Ovary (tissue), 3 donors: ENCODE results near the gene TMEM132D.

ENCODE experiments used
- CTCF ChIP-seq, 3 donors: fragments of 450-650 bp in 2 of 3; fragments of 200-600 bp in 1 of 3; IDR thresholded peaks; one replicate each; pipeline versions ENCODE4 v1.5.1 to v1.8.0; 2016 to 2022; ENCODE audit warnings: antibody characterized with exemption in 3 of 3, mild to moderate bottlenecking in 1 of 3
- POLR2A ChIP-seq: fragments of 450-650 bp; IDR thresholded peaks from one replicate; pipeline ENCODE4 v1.6.1; 2017; ENCODE audit warnings: antibody characterized with exemption, mild to moderate bottlenecking, moderate library complexity
- donor health status: DM: no; HTN: no; CAD: no.

GRCh38 chr12:129096968-129097367, 806.9 kb downstream of the TMEM132D start:
- no peak for TF ChIP-seq POLR2A
- TF ChIP-seq CTCF (IDR thresholded peaks at IDR 0.05): no peak
